SH-SY5Y (cell line): ENCODE results near the gene C17orf75.

Experiments
- GATA2 ChIP-seq: IDR thresholded peaks from 2 replicates; pipeline ENCODE4 v1.6.1; 2011; ENCODE audit warnings: mild to moderate bottlenecking, low read depth, low read length
- GATA3 ChIP-seq: IDR thresholded peaks from 2 replicates; pipeline ENCODE4 v1.6.1; 2011; ENCODE audit warnings: low read depth, mild to moderate bottlenecking, low read length, moderate library complexity

- TF ChIP-seq GATA2 (0 out of 2 replicates have a peak, but pooled peaks have one; percentile 20), GATA3 (no peak)
These were observed at the start of gene C17orf75 for GRCh38 chr17:32341857-32342602.
